Upper lobe of left lung (tissue), 4 donors: ENCODE data around the gene LHX3.

Experiments
- POLR2A ChIP-seq, 4 donors: fragments of 450-650 bp; IDR thresholded peaks; one replicate each; pipeline ENCODE4 v1.5.1; 2016 to 2017; ENCODE audit warnings: antibody characterized with exemption in 4 of 4, mild to moderate bottlenecking in 2 of 4
- TF ChIP-seq, protein P1 (sequence below), 6 experiments: fragments of 450-650 bp in 4 of 6; fragments of 200-600 bp in 2 of 6; sonication (generic) in 2 of 6; IDR thresholded peaks; one replicate each; pipeline ENCODE4 v1.5.1; 2016 to 2019; ENCODE audit warnings: antibody characterized with exemption in 6 of 6

DNA sequence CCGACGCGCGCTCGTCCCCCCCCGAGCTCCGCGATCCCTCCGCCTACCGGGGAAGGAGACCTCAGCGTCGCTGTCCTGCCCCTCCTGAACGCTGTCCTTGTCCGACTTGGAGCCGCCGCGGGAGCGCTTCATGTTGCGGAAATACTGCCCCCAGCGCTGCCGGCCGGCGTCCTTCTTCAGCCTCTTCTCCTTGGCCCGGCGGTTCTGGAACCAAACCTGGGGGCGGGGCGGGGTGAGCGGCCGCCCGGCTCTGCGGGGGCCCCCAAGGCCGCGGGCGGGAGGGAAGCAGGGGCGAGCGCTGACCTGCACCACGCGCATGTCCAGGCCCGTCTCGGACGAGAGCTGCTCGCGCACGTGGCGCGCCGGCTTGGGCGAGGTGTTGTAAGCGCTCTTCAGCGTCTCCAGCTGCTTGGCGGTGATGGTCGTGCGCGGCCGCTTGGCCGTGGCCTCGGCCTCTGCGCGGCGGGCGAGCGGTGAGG is 6.3 kb downstream of the LHX3 start:
- TF ChIP-seq, protein P1, sequence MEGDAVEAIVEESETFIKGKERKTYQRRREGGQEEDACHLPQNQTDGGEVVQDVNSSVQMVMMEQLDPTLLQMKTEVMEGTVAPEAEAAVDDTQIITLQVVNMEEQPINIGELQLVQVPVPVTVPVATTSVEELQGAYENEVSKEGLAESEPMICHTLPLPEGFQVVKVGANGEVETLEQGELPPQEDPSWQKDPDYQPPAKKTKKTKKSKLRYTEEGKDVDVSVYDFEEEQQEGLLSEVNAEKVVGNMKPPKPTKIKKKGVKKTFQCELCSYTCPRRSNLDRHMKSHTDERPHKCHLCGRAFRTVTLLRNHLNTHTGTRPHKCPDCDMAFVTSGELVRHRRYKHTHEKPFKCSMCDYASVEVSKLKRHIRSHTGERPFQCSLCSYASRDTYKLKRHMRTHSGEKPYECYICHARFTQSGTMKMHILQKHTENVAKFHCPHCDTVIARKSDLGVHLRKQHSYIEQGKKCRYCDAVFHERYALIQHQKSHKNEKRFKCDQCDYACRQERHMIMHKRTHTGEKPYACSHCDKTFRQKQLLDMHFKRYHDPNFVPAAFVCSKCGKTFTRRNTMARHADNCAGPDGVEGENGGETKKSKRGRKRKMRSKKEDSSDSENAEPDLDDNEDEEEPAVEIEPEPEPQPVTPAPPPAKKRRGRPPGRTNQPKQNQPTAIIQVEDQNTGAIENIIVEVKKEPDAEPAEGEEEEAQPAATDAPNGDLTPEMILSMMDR (IDR thresholded peaks at IDR 0.05): no peak
- TF ChIP-seq POLR2A (IDR thresholded peaks at IDR 0.05): no peak
